ENCODE measurements around the gene PRSS38. TPM values are rescaled to one million over a fixed set of nuclear protein-coding genes. Genes with fewer than 3 reads are reported as not detected.

PRSS38 gene
- total and polyA plus RNA-seq, 2 donors (not counting 1 experiment from before 2014, with no cell fraction given): not detected

DNA sequence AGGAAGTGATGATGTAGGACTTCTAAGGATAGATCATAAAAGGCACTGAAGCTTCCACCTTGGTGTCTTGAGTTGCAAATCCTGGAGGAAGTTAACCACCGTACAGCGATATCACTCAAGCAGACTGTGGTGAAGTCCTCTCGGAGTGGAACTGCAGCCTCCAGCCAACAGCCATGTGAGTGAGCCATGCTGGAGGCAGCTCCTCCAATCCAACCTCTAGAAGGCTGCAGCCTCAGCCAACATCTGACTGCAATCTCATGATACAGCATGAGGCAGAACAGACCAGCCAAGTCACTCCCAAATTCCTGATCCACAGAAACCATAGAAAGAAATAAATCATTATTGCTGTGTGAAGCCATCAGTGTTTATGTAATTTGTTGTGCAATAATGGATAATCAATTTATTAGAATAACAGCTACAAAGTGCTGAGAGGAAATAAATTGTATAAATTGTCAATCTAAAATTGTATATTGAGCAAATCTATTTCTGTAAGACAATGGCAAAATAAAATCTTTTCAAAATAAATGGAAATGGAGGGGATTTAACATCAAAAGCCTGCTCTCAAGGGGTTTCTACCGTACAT is 65.0 kb downstream of the PRSS38 start:
- H3K79me2 ChIP-seq (ENCODE audit: control insufficient read depth, insufficient read depth, low read length): no peaks in the 10 kb centered on the region
- no peaks in the 10 kb centered on the region for H4K20me1 ChIP-seq (ENCODE audit: control insufficient read depth, extremely low read depth, insufficient read depth, low read length)
- no peak overlapping the region for H3K4me2 ChIP-seq (ENCODE audit: extremely low read depth, insufficient read depth, low read length)
- no peak overlapping the region for H3K4me3 ChIP-seq (replicated peaks in 1 of 4; ENCODE audit: control extremely low read depth in 1 of 4, insufficient read depth in 1 of 4, low read depth in 3 of 4, low read length in 4 of 4)
- no peaks in the 10 kb centered on the region for H3K4me1 ChIP-seq (ENCODE audit: control insufficient read depth, extremely low read depth, insufficient read depth, low read length)
- no peak overlapping the region for H3K9ac ChIP-seq (ENCODE audit: insufficient read depth, low read length)
- no peak for TF ChIP-seq CTCF (conservative IDR thresholded peaks at IDR 0.05 in 1 of 2, IDR thresholded peaks at IDR 0.05 in 1 of 2; ENCODE audit: low read depth in 1 of 2, low read length in 2 of 2)
- TF ChIP-seq EZH2 (IDR thresholded peaks at IDR 0.05; ENCODE audit: low read length, missing control alignments): no peak
- no peak overlapping the region for H2AFZ ChIP-seq (ENCODE audit: low read length)
- H3K36me3 ChIP-seq (ENCODE audit: control insufficient read depth, insufficient read depth, low read length): no peaks in the 10 kb centered on the region
- no peak overlapping the region for H3K27ac ChIP-seq (ENCODE audit: insufficient read depth, low read length)
- H3K27me3 ChIP-seq (ENCODE audit: control insufficient read depth, insufficient read depth, low read length): no peaks in the 10 kb centered on the region
- no peaks in the 10 kb centered on the region for H3K9me3 ChIP-seq (ENCODE audit: control insufficient read depth, insufficient read depth, low read depth, low read length)
- DNase-seq (ENCODE audit: low read depth in 2 of 2): no peak

- H3K4me3 ChIP-seq (replicated peaks in 1 of 4; ENCODE audit: control extremely low read depth in 1 of 4, insufficient read depth in 1 of 4, low read depth in 3 of 4, low read length in 4 of 4): no peak overlapping the region
- no peaks in the 10 kb centered on the region for H3K27me3 ChIP-seq (ENCODE audit: control insufficient read depth, insufficient read depth, low read length)
- no peak for DNase-seq (ENCODE audit: low read depth in 2 of 2)
- H3K4me2 ChIP-seq (ENCODE audit: extremely low read depth, insufficient read depth, low read length): no peak overlapping the region
- no peaks in the 10 kb centered on the region for H3K9me3 ChIP-seq (ENCODE audit: control insufficient read depth, insufficient read depth, low read depth, low read length)
- H3K79me2 ChIP-seq (ENCODE audit: control insufficient read depth, insufficient read depth, low read length): no peaks in the 10 kb centered on the region
- H2AFZ ChIP-seq (ENCODE audit: low read length): no peak overlapping the region
- TF ChIP-seq EZH2 (IDR thresholded peaks at IDR 0.05; ENCODE audit: low read length, missing control alignments) (no peak), CTCF (conservative IDR thresholded peaks at IDR 0.05 in 1 of 2, IDR thresholded peaks at IDR 0.05 in 1 of 2; ENCODE audit: low read depth in 1 of 2, low read length in 2 of 2) (no peak)
- H3K36me3 ChIP-seq (ENCODE audit: control insufficient read depth, insufficient read depth, low read length): no peaks in the 10 kb centered on the region
- no peaks in the 10 kb centered on the region for H4K20me1 ChIP-seq (ENCODE audit: control insufficient read depth, extremely low read depth, insufficient read depth, low read length)
- no peak overlapping the region for H3K9ac ChIP-seq (ENCODE audit: insufficient read depth, low read length)
- no peak overlapping the region for H3K27ac ChIP-seq (ENCODE audit: insufficient read depth, low read length)
- H3K4me1 ChIP-seq (ENCODE audit: control insufficient read depth, extremely low read depth, insufficient read depth, low read length): peaks cover 2% of the 10 kb centered on the region
These were observed 67.6 kb downstream of the PRSS38 start for GRCh38 chr1:227883073-227883520.

- Histone ChIP-seq H3K4me1 (ENCODE audit: control insufficient read depth, extremely low read depth, insufficient read depth, low read length) (peaks cover 2% of the 10 kb centered on the region), H3K79me2 (ENCODE audit: control insufficient read depth, insufficient read depth, low read length) (no peaks in the 10 kb centered on the region), H3K4me3 (replicated peaks in 1 of 4; ENCODE audit: control extremely low read depth in 1 of 4, insufficient read depth in 1 of 4, low read depth in 3 of 4, low read length in 4 of 4) (no peak overlapping the region), H3K4me2 (ENCODE audit: extremely low read depth, insufficient read depth, low read length) (no peak overlapping the region), H2AFZ (ENCODE audit: low read length) (no peak overlapping the region), H3K27me3 (ENCODE audit: control insufficient read depth, insufficient read depth, low read length) (no peaks in the 10 kb centered on the region), H3K36me3 (ENCODE audit: control insufficient read depth, insufficient read depth, low read length) (no peaks in the 10 kb centered on the region), H3K9me3 (ENCODE audit: control insufficient read depth, insufficient read depth, low read depth, low read length) (no peaks in the 10 kb centered on the region), H3K27ac (ENCODE audit: insufficient read depth, low read length) (no peak overlapping the region), H3K9ac (ENCODE audit: insufficient read depth, low read length) (no peak overlapping the region), H4K20me1 (ENCODE audit: control insufficient read depth, extremely low read depth, insufficient read depth, low read length) (no peaks in the 10 kb centered on the region)
- no peak for DNase-seq (ENCODE audit: low read depth in 2 of 2)
- no peak for TF ChIP-seq EZH2 (IDR thresholded peaks at IDR 0.05; ENCODE audit: low read length, missing control alignments)
- TF ChIP-seq CTCF (conservative IDR thresholded peaks at IDR 0.05 in 1 of 2, IDR thresholded peaks at IDR 0.05 in 1 of 2; ENCODE audit: low read depth in 1 of 2, low read length in 2 of 2): no peak
These were observed 68.3 kb downstream of the PRSS38 start for GRCh38 chr1:227883641-227884301.

Measured in fibroblast of lung (primary cell).